Measurements from ENCODE around the gene ANKLE2. TPM values are rescaled to one million over a fixed set of nuclear protein-coding genes. Genes with fewer than 3 reads are reported as not detected.
"Not testable (repeated sequence)": the region's sequence is repeated elsewhere in the genome, so short reads cannot be mapped to it uniquely, and the experiment has no call there.

Gene ANKLE2
- total and polyA plus RNA-seq, 2 of the 13 experiments (the other 11 are each of a cell fraction or from before 2014, with no cell fraction given), result 35.3 to 37.1 TPM

DNA sequence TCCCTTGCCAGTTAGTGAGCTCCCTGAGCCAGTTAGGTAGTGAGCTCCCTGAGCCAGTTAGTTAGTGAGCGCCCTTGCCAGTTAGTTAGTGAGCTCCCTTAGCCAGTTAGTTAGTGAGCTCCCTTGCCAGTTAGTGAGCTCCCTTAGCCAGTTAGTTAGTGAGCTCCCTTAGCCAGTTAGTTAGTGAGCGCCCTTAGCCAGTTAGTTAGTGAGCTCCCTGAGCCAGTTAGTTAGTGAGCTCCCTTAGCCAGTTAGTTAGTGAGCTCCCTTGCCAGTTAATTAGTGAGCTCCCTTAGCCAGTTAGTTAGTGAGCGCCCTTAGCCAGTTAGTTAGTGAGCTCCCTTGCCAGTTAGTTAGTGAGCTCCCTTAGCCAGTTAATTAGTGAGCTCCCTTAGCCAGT lies 69.6 kb downstream of the ANKLE2 start:
- H3K4me3 ChIP-seq (replicated peaks in 1 of 3; ENCODE audit: insufficient read depth in 1 of 3, low read depth in 2 of 3, low read length in 3 of 3); H2AFZ ChIP-seq (ENCODE audit: low read length); CTCF ChIA-PET (ENCODE audit: low intra/inter-chr PET ratio, low total read pairs); BruUV-seq (replicated peaks); H3K9ac ChIP-seq (ENCODE audit: insufficient read depth, low read depth, low read length); intact Hi-C loops (cut with micrococcal nuclease; ENCODE audit: unreplicated experiment); DNase-seq (ENCODE audit: low spot score); H3K27ac ChIP-seq (ENCODE audit: extremely low read length, insufficient read depth, low read length); in situ Hi-C loops (cut with HindIII; ENCODE audit: extremely low pct_ligation_motif_present, low pct_unique_long_range_greater_than_20kb); FAIRE-seq; H3K9me3 ChIP-seq (ENCODE audit: low read length); H3K4me2 ChIP-seq (ENCODE audit: low read depth, low read length); H4K20me1 ChIP-seq (ENCODE audit: insufficient read depth, low read length); ATAC-seq; H3K27me3 ChIP-seq (ENCODE audit: control insufficient read depth in 1 of 2, insufficient read depth in 2 of 2, low read length in 2 of 2): not testable (repeated sequence)
- peaks cover 10% of the 10 kb centered on the region for H3K4me1 ChIP-seq (ENCODE audit: insufficient read depth, low read length)
- H3K36me3 ChIP-seq (replicated peaks in 1 of 2; ENCODE audit: control insufficient read depth in 1 of 2, insufficient read depth in 2 of 2, low read length in 2 of 2), result peaks cover 7 to 14% of the 10 kb centered on the region in 2 experiments; a peak in 3 of 5 replicates
- WGBS (ENCODE audit: low lambda C conversion rate), result 100% methylated on average over 1 of the region's 3 CpGs
- POLR2A ChIA-PET, result interaction anchor here (0.6 to 0.7 kb wide), 2 partner anchors 19 to 186 kb away, joined by 3 read pairs; partner anchors contain the start of gene PGAM5
- H3K79me2 ChIP-seq (ENCODE audit: insufficient read depth, low read length), result peaks cover 10% of the 10 kb centered on the region

DNA sequence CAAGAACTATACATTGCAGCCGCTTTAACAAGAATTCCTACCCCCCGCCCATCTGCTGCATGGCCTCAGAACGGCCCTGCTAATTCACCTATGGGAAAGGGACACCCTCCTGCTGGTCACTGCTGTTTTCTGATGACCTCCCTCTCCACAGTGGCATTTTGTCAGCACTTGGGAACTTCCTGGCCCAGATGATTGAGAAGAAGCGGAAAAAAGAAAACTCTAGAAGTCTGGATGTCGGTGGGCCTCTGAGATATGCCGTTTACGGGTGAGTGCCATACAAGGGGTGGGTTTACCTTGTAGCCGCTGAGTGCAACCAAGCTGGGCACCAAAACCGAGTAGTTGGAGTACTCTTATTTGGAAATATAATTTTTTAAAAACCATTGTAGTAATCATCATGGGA lies 71.5 kb downstream of the ANKLE2 start:
- DNase-seq (ENCODE audit: low spot score), result no peak
- no TSS peak for BruUV-seq (replicated peaks)
- CTCF ChIA-PET (ENCODE audit: low intra/inter-chr PET ratio, low total read pairs), result no interaction called here

More for the DNA sequence above, 71.5 kb downstream of the ANKLE2 start:
- H3K4me2 ChIP-seq (ENCODE audit: low read depth, low read length), result no peak overlapping the region
- peaks cover 21% of the 10 kb centered on the region for H3K79me2 ChIP-seq (ENCODE audit: insufficient read depth, low read length)
- in situ Hi-C loops (cut with HindIII; ENCODE audit: extremely low pct_ligation_motif_present, low pct_unique_long_range_greater_than_20kb), result no loop called here
- no peak overlapping the region; a peak in 1 of 6 replicates for H3K4me3 ChIP-seq (replicated peaks in 1 of 3; ENCODE audit: insufficient read depth in 1 of 3, low read depth in 2 of 3, low read length in 3 of 3)
- peaks cover 5% of the 10 kb centered on the region; the same call in 1 of the 2 replicates for H4K20me1 ChIP-seq (ENCODE audit: insufficient read depth, low read length)
- FAIRE-seq (no peak), ATAC-seq (no peak)
- H3K9me3 ChIP-seq (ENCODE audit: low read length), result no peaks in the 10 kb centered on the region
- H3K27ac ChIP-seq (ENCODE audit: extremely low read length, insufficient read depth, low read length), result no peak overlapping the region
- H3K36me3 ChIP-seq (replicated peaks in 1 of 2; ENCODE audit: control insufficient read depth in 1 of 2, insufficient read depth in 2 of 2, low read length in 2 of 2), result peaks cover 2 to 9% of the 10 kb centered on the region in 2 experiments; a peak in 2 of 5 replicates
- H3K9ac ChIP-seq (ENCODE audit: insufficient read depth, low read depth, low read length), result peak overlapping the region; percentile 60; the same call in 1 of the 2 replicates
- 91% methylated on average over 9 of the region's 9 CpGs for WGBS (ENCODE audit: low lambda C conversion rate)
- TF ChIP-seq ZNF569 (CRISPR knock-in tag; IDR thresholded peaks at IDR 0.05; ENCODE audit: borderline replicate concordance), result no peak
- TF ChIP-seq ZNF7 (CRISPR knock-in tag; IDR thresholded peaks at IDR 0.05), result peak; percentile 60; the same call in 1 of the 2 replicates
- H3K4me1 ChIP-seq (ENCODE audit: insufficient read depth, low read length), result peaks cover 21% of the 10 kb centered on the region
- POLR2A ChIA-PET, result no interaction called here
- no peak overlapping the region for H2AFZ ChIP-seq (ENCODE audit: low read length)
- intact Hi-C loops (cut with micrococcal nuclease; ENCODE audit: unreplicated experiment), result no loop called here
- no peaks in the 10 kb centered on the region for H3K27me3 ChIP-seq (ENCODE audit: control insufficient read depth in 1 of 2, insufficient read depth in 2 of 2, low read length in 2 of 2)
